ENCODE data around the gene TSPAN5.

DNA sequence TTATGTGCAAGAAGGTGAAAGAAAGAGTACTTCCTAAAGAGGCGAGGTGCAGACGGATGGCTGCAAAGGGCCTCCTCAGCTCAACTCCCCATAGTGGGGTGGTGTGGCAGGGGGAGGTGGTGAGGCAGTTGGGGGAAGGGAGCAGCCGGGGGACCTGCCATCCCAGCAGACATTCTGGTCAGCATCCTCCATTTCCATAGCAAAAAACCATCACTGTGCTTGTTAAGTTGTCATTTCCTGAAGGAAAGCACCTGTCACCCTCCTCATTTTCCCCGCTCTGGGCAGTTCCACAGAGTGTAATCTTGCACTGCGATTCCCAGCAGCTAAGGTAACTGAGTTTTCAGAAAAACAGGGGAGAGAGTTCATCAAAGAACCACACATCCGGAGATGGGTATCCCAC, 51.5 kb downstream of the TSPAN5 start:
- TF ChIP-seq POLR2A (IDR thresholded peaks at IDR 0.05; ENCODE audit: low read length), result no peak
- no peak for TF ChIP-seq GATA1 (IDR thresholded peaks at IDR 0.05; ENCODE audit: low read depth, low read length)
